Measurements from ENCODE around the gene NAB2.
"Not testable (repeated sequence)": the region's sequence is repeated elsewhere in the genome, so short reads cannot be mapped to it uniquely, and the experiment has no call there.

Gene NAB2

DNA sequence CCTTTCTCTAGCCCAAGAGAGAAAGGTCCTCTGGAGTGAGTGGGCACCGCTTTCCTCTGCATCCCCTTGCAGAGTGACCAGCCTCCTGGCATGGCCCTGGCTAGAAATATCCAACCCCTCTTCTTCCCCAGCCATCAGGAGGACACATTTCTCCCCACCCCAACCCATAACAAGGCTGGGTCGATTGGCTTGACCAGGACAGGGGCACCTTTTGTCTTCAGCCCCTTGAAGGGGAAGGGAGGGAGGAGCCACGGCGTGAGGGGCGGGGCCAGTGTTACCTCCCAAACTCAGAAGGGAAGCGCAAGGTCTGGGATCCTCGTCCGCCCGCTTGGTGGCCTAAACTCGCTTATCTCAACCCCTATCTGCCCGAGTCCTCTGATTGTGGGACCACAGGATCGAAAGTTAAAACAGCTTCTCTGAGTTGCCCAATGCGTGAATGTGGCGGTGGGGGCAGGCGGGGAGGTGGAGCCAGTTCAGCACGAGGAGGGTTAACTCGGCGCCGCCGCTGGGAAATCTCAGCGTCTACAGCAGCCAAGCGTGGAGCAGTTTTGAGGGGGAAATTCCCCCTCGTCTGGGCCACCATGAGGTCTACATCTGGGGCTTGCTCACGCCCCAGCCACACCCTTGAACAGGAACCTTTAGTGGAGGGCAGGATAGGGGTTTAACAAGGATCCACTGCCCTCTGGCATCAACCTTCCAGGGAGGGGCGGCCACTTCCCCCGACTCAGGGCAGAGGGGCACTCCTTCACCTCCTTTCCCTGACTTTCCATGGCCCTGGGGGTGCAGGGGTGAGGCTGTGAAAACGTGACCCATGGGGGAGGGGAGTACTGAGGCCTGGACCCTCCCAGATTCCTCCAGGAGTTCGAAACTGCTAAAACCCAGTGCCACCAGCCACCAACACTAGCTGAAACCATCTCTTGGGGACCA, 21.5 kb downstream of the NAB2 start:
- peak in 1 of 4 experiments; percentile 74 for DNase-seq (ENCODE audit: low read depth in 4 of 4, low spot score in 1 of 4)

DNA sequence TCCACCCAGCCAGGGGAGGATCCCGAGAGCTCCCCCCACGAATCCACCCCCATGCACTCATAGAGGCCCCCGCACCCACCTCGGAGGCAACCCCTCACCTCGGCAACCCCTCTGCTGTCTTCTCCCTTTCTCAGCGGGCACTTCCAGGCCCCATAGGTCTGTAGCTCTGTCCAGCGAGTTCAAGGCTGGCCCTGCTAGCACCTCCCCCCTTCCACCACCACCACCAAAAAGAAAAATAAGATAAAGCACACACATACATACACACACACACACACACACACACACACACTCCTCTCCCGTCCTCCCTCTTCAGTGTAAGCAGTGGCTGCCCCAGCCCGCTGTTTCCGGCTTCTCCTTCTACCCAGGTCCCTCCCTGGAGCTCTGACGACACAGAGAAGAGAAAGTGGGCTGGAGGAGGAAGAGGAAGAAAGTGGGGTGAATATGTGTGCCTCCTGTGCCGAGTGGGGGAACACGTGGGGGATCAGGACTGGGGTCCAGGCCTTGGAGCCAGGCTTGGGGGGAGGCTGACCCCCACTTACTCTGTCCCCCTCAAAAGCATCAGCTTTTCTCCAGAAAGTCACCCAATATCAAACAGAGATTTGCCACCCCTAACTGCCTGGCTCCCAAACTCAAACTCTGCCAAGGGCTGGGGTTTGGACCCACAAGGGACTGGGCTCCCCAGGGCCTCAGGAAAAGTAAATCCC, 22.3 kb downstream of the NAB2 start, which contains the start of gene STAT6:
Gene STAT6 (minus strand): TSS at position 332 of the 704 bp plus-strand sequence. CDS start 3,084 bp downstream, outside the sequence.
- DNase-seq (ENCODE audit: low read depth in 4 of 4, low spot score in 1 of 4) = peak in 3 of 4 experiments; percentile 57 to 69 (median 68)

DNA sequence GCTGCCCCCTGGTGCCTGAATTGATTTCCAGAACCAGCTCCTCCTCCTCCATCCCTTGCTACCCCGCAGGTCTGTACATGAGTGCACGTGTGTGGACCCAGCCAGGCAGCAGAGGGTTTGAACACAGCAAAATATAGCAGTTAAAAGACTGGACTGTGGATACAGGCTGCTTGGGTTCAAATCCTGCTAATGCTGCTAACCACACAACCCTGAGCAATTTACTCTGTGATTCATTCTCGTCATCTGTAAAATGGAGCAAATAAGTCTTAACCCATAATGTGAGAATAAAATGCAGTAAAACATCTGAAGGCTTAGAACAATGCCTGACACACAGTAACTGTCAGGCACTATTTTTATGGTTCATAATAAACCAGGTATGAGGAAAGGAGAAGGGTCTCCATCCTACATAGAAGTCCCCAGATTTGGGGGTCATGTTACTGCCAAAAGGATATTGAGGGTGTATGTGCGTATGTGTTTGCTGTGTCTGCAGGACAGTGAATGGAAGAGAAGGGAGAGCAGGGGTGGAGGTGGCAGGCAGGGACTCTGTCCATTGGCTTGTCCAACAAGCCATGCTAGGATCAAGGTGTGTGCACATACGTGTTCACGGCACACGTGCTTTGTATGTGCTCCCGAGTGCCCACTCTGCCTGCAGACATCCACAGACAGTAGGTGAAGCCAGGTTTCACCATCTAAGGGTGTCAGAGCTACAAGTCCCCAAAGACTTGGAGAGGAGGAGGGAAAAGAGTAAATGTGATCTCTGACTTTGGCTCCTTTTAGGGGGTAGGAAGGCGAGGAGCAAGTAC, 23.8 kb downstream of the NAB2 start:
- peak in 1 of 4 experiments; percentile 86 for DNase-seq (ENCODE audit: low read depth in 4 of 4, low spot score in 1 of 4)

DNA sequence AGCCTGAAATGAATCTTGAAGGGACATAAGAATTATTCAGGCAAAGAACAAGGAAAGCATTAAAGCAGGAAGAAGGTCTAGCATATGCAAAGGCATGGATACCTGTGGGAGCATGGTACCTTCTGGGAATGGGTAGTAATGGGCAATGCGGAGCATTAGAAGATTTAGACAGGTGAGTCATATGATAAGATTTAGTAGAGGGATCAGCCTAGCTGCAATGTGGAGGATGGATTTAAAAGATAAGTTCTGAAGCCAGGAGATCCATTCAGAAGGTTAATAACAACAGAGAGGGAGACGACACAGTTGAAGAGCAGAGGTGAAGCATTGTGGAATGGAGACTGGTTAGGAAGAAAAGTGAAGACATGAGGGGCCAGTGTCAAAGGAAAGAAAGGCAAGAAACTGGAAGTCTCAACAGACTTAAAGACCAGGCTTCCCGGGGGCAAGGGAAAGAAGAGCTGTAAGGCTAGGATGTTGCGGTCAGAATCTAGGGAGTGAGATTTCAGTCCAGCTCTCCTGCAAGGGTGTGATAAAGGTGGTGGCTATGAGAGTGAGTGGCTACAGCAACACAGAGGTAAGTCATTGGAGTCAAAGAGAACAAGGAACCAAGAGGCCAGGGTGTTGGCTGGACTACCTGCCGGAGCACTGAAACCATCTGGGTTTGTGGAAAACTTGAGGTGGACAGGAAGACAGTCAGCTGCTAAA, 27.8 kb downstream of the NAB2 start:
- DNase-seq (ENCODE audit: low read depth in 4 of 4, low spot score in 1 of 4) = no peak

DNA sequence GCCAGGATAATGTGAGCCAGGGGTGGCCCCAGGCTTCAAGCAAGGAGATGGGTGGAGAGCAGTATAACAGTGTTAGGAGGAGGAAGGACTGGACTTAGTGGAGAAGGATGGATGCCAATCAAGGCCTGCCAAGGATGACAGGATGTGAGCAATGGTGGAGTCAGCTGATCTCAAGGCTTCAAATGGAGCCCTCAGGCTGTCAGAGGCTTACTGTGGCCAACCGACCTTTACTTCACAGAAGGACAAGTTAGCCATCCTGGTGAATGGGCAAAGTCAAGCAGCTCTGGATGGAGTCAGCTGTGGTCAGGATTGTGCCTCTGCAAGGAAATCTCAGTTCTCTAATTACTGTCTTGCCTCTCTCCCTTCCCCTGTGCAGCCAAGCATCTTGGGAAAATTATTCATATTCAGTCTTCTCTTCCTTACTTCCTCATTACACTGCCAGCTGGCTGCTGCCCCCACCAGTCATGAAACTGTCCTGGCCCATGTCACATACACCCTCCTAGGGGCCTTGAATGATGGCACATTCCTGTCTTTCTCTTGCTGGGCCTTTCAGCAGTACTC, 29.9 kb downstream of the NAB2 start:
- DNase-seq (ENCODE audit: low read depth in 4 of 4, low spot score in 1 of 4) = no peak

DNA sequence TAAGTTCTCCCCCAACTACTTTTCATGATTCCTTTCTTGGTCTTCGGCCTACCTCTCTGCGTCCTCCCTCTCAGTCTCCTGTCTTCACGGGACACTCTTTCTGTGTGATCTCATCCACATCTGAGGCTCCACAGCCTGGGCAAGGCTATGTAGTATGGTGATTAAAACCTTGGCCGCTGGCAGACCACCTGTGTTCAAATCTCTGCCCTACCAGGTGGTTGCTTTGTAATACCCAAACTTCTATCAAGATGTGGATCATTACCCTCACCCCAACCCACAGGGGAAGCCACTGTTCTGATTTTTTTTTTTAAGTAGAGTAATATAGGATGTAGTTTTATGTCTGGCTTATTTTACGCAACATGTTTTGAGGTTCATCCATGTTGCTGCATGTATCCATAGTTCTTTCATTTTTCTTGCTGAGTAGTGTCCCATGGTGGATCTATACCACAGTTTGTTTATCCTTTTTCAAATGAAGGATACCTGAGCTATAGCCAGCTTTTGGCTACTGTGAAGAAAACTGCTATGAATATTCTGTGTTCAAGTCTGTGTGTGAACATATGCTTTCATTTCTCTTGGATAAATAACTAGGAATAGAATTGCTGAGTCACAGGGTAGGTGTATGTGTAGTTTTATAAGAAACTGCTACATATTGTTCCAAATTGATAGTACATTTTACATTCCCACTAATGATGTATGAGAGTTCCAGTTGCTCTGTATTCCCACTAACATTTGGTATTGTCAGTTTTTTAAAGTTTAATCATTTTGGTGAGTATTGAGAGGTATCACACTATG, 30.6 kb downstream of the NAB2 start:
- DNase-seq (ENCODE audit: low read depth in 4 of 4, low spot score in 1 of 4) = no peak

DNA sequence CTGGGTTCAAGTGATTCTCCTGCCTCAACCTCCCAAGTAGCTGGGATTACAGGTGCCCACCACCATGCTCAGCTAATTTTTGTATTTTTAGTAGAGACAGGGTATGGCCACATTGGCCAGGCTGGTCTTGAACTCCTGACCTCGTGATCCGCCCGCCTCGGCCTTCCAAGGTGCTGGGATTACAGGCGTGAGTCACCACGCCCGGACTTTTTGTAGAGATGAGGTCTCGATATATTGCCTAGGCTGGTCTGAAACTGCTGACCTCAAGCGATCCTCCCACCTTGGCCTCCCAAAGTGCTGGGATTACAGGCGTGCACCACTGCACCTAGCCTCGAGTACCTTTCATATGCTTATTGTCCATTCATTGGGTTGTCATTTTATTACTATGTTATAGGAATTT, 31.8 kb downstream of the NAB2 start:
- not testable (repeated sequence) for DNase-seq (ENCODE audit: low read depth in 4 of 4, low spot score in 1 of 4)

DNA sequence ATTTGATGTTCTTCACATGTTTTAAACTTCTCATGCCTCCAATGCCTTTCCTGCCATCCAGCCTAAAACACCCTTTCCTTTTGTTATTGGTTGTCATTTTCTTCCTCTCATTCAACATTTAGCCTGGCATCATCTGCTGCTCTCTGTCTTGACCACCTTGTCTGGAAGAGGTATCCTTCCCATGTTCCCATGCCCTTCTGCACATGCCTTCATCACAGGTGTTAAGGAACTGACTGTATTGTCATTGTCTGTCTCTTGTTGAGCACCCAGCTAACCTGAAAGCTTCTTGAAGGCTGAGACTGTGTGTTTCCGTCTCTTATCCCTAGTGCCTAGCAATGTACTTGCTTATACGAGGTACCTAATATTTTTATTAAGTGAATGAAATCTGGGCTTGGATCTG, 34.9 kb downstream of the NAB2 start:
- DNase-seq (ENCODE audit: low read depth in 4 of 4, low spot score in 1 of 4) = no peak

DNA sequence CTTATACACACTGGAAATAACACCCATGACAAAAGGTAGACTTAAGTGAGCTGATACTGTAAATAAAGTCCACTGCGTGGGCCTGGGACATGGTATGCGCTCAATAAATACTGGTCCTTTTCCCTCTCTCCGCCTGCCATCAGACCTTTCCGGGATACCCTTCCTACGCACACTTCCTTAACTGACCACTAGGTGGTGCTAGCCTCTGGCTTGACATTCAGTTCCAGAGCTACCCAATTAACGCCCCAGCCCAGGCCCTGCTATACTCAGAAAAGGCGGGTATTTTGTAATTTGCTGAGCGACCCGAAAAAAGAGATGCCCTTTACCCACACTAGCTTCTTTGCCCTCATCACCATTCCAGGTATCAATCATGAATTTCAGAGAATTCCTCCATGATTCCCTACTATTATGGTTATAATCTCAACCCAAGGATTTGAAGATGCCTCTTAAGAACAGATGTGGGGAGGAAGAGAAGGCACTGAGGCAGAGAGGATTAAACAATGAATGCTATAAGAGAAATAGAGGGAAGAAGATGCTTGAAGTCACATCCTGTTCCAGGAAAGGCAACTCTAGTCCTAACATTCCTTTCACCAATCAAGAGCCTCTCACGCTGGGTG, 35.5 kb downstream of the NAB2 start:
- DNase-seq (ENCODE audit: low read depth in 4 of 4, low spot score in 1 of 4) = peak; percentile 47 to 72 (median 59)

DNA sequence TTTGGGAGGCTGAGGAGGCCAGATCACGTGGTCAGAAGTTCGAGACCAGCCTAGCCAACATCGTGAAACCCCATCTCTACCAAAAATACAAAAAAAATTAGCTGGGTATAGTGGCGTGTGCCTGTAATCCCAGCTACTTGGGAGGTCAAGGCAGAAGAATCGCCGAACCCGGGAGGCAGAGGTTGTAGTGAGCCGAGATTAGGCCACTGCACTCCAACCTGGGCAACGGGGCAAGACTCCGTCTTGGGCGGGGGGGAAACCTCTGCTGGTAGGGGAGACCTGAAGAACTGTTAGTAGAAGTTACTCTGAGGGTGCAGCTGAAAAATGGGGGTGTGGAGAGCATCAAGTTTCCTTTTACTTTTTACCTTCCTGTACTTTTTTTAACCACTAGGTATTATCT, 37.1 kb downstream of the NAB2 start:
- DNase-seq (ENCODE audit: low read depth in 4 of 4, low spot score in 1 of 4) = no peak

DNA sequence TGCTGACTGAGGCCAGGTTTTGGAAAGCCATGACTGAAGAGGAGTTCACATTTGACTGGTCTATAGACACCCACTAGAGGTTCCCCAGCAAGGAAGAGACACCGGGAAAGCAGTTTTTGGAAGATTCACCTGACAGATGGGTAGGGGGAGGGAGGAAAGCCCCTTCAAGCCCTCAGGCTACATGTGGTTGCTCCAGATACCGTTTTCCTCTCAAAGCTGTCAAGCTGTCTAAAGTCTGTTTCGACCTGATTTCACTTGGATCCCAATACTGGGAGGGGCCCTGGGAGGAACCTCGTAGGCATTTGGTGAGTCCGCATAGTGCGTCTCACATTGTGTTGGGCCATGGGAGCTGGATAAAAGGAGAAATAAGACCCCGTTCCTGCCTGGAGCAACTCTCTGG, 37.6 kb downstream of the NAB2 start:
- DNase-seq (ENCODE audit: low read depth in 4 of 4, low spot score in 1 of 4) = no peak

DNA sequence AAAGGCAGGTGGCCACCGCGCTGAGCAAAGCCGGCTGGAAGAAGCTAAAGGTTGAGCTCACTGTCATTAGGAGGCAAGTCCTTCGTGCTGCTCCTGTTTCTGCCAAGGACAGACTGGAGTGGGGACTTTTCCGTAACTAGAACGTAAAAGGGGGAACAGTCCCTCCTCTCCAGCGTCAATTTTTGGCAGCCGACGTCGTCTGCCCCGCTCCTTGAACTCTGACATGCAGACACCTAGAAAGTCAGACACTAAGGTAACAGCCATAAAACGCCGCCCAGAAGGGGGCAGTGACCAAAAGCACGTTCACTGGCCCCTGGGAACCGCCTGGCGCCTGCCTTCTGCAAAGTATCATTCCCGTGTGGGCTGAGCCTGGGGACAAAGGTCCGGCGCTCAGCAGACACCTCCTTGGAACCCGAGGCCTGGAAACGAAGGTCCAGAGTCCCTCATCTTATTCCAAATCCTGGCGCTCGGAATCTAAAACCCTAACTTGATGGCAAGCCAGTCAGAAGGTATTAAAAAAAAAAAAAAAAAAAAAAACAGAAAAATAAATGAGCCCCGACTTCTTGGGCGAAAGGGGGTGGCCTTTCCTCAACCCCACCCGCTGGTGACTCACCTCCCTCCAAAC, 38.3 kb downstream of the NAB2 start:
- no peak for DNase-seq (ENCODE audit: low read depth in 4 of 4, low spot score in 1 of 4)

DNA sequence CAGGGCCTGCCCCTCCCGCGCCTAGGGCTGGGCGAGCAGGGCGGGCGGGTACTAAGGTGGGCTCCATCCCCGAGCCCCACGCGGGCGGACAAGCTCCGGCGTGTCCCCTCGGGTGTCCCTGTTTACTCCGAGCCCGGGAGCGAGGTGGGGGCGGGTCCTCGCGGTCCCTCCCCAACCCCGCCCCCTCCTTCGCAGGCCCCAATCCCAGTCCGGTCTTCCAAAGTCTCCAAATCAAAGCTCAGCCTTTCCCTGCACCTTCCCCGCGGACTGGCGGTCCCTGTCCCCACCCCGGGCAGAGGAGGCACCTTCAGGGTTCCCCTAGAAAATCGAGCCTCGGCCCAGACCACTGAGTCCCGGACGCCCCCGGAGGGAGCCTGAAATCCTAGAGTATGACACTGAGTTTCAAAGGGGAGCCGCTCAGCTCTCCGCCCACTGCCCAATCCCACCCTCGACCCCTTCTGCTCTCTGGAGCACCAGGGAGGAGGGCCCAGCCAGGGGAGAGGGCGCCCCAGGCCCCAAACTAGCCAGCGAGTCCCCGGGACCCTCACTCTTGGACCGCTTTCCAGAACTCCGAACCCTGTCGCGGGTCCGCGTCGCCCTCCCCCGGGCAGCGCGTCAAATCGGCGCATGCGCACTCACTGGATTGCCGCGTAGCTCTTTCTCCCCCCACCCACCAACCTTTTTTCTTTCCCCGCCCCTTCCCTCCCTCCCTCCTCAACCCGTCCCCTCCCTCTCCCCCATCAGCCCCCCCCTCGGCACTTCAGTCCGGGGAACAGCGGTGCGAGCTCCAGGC, 39.0 kb downstream of the NAB2 start, which contains the start of gene LRP1:
Gene LRP1 (plus strand): TSS at position 758 of the 793 bp plus-strand sequence. CDS start 482 bp downstream, outside the sequence.
- peak; percentile 50 to 67 (median 57) for DNase-seq (ENCODE audit: low read depth in 4 of 4, low spot score in 1 of 4)

DNA sequence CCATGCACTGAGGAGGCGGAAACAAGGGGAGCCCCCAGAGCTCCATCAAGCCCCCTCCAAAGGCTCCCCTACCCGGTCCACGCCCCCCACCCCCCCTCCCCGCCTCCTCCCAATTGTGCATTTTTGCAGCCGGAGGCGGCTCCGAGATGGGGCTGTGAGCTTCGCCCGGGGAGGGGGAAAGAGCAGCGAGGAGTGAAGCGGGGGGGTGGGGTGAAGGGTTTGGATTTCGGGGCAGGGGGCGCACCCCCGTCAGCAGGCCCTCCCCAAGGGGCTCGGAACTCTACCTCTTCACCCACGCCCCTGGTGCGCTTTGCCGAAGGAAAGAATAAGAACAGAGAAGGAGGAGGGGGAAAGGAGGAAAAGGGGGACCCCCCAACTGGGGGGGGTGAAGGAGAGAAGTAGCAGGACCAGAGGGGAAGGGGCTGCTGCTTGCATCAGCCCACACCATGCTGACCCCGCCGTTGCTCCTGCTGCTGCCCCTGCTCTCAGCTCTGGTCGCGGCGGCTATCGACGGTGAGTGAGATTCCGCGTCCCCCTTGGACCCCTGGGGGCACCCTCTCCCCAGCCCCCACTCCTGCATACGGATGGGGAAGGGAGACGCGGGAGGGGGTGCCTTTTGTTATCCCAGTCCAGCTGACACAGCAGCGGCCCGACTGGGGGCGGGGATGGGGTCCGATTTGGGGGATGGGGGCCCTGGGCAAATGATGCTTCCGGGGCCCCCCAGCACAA, 39.8 kb downstream of the NAB2 start:
- DNase-seq (ENCODE audit: low read depth in 4 of 4, low spot score in 1 of 4) = no peak

DNA sequence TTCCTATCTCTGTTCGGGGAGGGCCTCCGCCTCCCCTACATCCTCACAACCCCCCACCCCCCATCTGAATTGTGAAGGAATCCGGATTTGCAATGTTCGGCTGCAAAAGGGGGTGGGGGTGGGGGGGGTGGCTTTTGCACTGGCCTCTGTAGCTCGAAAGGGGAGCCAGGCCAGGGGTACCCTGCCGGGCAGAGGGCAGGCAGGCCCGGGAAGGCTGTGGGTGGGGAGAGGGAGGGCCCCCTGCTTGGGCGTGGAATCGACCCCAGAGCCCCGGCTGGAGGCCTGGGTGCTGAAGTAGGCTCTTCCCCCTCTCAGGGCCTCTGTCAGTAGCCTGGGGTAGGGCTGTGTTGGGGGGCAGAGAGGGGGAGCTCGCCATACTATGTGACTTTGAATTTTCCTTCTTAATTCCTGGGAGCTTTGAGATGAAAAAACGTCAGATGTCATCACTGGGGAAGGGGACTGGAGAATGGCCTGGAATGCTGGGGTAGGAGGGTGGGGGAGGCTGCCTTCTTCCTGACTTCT, 40.5 kb downstream of the NAB2 start:
- no peak for DNase-seq (ENCODE audit: low read depth in 4 of 4, low spot score in 1 of 4)

DNA sequence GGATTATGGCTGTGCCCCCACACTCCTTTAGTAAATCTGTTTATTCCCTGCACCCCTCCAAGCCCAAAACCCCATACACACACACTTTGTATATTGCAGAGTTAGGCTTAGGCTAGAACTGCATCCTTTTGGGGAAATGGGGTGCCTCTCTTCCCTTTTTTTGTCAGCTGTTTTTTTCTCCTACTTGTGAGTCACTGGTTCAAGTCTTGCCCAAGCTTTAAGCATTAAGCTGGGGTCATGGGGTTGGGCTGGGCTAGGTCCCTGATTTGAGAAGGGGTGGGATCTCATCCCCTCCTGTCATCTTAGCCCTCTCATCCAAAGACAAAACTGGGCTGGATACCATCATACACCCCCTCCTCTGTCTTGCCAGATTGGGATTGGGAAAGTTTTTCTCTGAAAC, 41.0 kb downstream of the NAB2 start:
- no peak for DNase-seq (ENCODE audit: low read depth in 4 of 4, low spot score in 1 of 4)

DNA sequence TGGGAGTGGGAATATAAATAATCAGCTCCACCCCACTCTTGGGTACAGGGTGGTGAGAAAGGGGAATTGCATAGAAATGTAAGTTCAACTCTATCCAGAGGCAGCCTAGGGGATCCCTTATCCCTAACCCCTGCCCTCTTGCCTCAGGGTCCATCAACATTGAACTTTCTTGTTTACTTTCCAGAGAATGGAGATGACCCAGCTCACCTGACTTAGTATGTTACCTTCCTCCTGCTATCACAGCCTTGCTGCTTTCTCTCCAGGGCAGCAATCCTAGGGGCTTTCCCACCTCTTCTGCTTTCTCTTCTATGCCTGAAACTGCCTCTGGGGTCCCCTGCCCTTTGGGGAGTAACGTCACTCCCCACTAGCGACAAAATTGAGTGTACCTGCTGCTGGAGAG, 42.0 kb downstream of the NAB2 start:
- no peak for DNase-seq (ENCODE audit: low read depth in 4 of 4, low spot score in 1 of 4)

Measured in stimulated activated CD4-positive, alpha-beta T cell treated with anti-CD3 and anti-CD28 coated beads, Interleukin-1b, Interleukin-23, amount 100 ng/mL, for 24 hours (primary cell).